Mucosa of stomach (tissue), 1 donor: ENCODE results near the gene CRYGA.
"Not testable (repeated sequence)": the region's sequence is repeated elsewhere in the genome, so short reads cannot be mapped to it uniquely, and the experiment has no call there.

Source experiments
- H3K27me3 ChIP-seq: one replicate; pipeline ENCODE4 v1.7.0; 2013; ENCODE audit warnings: mild to moderate bottlenecking, low read length; ENCODE audit not compliant: control insufficient read depth, insufficient read depth
- H3K36me3 ChIP-seq: one replicate; pipeline ENCODE4 v1.7.0; 2013; ENCODE audit warnings: low read length; ENCODE audit not compliant: control insufficient read depth, insufficient read depth
- H3K4me1 ChIP-seq: one replicate; pipeline ENCODE4 v1.7.0; 2013; ENCODE audit warnings: mild to moderate bottlenecking, low read length; ENCODE audit not compliant: control insufficient read depth, insufficient read depth
- H3K4me3 ChIP-seq: one replicate; pipeline ENCODE4 v1.7.0; 2013; ENCODE audit warnings: low read length
- H3K9ac ChIP-seq: one replicate; pipeline ENCODE4 v1.7.0; 2013; ENCODE audit warnings: mild to moderate bottlenecking, low read length, moderate library complexity
- H3K9me3 ChIP-seq: one replicate; pipeline ENCODE4 v1.7.0; 2013; ENCODE audit warnings: mild to moderate bottlenecking, low read length, moderate library complexity; ENCODE audit not compliant: control insufficient read depth
- donor health status: Pancreatic carcinoma.

Gene CRYGA

GRCh38 chr2:208112273-208112745 lies 51.1 kb downstream of the CRYGA start:
- not testable (repeated sequence) for H3K27me3 ChIP-seq, H3K9me3 ChIP-seq, H3K36me3 ChIP-seq, H3K9ac ChIP-seq, H3K4me3 ChIP-seq, H3K4me1 ChIP-seq
